SK-N-DZ (cell line): Measurements from ENCODE around the gene STXBP3.
"Not testable (repeated sequence)": the region's sequence is repeated elsewhere in the genome, so short reads cannot be mapped to it uniquely, and the experiment has no call there.

ENCODE experiments used
- DNase-seq: peaks from one replicate; pipeline ENCODE4 v3.0.0-alpha.2; 2015; ENCODE audit warnings: low spot score

The STXBP3 gene

DNA sequence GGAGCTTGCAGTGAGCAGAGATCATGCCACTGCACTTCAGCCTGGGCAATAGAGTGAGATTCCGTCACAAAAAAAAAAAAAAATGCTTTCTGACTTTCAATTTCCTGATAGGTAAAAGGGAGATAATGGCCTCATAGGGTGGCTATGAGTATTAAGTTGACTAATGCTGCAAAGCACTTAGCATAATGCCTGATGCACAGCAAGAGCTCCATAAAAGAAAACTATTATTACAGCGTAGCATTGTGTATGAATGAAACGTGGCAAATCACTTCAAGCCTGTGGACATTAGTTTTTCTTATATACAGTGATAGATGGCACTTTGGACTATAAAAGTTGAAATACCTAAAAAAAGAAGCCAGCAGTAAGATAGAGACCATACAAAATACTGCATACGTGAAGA lies 17.0 kb upstream of the STXBP3 start:
- DNase-seq, result no peak

DNA sequence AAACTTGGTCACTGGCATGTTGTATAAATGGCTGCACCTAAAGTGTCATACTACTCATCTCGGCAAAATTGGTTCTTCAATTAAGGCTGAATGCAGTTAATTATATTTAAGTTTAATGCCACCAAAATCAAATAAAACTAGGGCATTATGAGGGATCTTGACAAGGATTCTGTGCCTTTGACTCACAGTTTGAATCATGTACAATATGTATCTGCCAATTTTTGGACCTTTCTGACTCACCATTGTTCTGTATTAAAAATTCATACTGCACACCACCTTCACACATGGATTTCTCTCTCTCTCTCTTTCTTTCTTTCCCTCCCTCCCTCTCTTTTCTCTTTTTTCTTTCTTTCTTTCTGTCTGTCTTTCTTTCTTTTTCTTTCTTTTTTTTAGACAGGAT lies 14.1 kb upstream of the STXBP3 start:
- no peak for DNase-seq

DNA sequence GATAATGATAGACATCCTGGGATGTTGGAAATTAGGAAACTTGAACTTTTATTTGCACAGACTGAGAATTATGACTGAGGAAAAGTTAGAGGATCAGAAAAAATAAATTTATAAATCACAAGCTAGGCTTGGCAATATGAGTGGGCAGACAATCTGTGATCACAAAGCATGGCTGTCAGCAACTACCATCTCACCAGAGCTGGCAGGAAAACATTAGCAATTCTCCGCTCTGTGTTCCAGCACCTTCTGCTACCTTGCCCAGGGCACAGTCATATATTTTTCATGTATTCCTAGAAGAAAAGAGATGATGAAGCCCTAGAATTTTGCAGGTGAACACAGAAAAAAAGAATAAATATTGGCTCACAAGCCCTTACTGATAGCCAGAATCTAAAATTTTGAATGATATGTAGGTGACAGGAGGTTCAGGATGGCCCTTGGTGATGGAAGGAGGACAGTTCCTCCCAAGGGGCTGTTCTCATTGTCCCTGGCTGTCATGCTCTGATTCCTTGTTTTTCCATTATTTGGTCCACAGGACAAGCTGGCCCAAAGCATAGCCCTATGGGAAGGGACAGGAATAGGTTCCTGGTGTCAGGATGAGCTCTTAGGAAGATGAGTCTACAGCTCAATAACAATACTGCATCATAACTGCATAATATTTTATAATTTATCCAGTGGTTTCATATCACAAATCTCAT lies 12.2 kb upstream of the STXBP3 start:
- no peak for DNase-seq

DNA sequence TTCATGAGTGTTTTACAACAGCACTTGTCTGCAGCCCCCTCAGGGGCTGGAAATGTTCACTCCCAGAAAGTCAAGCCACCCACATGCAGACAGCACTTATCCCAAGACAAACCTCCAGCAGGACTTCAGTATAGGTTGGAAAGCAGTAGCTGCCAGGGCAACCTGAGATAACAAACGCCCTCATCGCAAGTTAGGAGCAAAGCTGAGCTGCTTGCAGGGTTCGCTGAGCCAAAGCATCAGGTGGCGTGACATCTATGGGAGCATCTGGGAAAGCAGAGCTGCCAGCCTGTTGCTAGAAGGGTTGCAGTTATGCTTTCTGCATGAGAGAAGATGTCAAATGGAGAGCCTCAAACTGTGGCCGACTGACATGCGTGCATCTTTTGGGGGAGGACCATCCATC lies 4.2 kb upstream of the STXBP3 start:
- DNase-seq, result no peak

DNA sequence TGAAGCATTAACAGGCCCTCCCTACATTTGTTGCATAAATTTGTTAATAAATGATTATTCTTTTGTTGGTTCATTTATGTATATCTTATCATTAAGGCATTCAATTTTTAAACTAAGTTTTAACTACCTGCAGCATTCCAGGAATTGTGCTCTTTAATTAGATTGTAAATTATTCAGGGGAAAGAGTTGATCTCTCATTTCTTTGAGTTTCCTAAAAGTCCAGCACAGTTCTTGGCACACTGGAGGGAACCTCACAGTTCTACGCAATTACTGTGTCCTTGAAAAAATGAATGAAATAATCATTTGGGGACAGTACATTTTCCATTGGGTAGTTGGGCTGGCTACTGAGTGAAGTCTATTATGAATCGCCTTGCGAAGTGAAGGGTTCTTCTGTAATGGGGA lies 493 bp upstream of the STXBP3 start:
- DNase-seq, result no peak

DNA sequence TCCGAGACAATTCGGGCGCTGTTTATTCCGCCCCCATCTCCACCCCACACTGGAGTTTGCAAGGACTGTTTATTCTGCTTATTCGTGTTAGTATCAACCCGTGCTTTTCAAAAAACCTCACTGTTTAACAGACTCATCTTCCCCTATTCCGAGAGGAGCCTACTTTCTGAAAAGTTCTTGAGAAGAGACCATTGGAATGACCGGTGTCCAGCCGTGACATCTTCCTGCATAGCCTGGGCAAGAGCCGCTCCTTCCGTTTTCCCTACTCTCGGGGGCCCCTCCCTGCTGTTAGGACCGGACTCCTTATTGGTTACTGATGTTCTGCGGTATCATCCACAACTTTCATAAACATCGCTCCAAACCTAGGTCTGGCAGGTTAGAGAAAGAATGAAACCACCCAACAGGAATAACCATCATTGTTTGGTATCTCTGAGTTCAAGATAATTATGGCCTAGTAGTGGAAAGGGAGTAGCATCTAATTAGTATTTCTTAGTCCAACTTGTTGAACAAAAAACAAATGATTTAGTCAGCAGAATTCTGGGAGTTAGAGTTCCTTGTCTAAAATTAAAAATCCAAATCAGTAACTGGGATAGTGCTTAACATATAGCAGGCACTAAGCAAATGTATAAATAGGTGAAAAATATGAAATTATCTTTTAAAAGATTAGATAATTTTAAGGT lies 837 bp downstream of the STXBP3 start:
- peak; percentile 80 for DNase-seq

DNA sequence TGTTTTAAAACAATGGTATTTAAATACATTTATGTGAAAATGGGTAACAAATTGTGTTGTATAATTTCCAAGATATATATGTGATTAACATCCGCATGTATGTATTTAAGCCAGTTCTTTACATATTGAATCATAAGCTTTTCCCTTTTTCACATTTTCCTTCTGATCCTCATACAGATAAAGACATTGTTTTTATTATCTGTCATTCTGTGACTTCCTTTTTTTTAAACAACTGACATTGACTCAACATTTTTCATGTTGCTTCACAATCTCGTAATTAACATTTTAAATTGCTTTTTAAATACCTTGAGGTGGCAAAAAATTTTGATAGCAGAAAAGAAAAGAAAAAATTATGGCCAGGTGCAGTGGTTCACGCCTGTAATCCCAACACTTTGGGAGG lies 1.4 kb downstream of the STXBP3 start:
- no peak for DNase-seq

DNA sequence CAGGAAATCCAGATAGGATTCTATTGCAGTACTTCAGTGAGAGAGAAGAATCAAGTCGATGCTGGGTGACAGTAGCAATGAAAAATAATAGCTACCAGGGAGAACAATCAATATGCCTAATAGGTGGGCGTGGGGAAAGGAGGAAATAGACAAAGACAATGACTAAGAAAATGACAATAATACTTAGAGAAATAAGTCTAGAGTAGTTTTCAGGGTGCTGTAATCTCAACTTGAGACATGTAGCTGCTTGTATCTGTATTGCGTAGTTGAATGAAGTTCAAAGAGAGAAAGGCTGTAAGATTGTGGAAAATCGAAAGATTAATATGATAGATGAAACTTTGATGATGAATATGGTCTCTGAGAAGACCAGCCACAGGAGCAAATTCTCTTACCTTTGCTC lies 2.6 kb downstream of the STXBP3 start:
- DNase-seq, result no peak

DNA sequence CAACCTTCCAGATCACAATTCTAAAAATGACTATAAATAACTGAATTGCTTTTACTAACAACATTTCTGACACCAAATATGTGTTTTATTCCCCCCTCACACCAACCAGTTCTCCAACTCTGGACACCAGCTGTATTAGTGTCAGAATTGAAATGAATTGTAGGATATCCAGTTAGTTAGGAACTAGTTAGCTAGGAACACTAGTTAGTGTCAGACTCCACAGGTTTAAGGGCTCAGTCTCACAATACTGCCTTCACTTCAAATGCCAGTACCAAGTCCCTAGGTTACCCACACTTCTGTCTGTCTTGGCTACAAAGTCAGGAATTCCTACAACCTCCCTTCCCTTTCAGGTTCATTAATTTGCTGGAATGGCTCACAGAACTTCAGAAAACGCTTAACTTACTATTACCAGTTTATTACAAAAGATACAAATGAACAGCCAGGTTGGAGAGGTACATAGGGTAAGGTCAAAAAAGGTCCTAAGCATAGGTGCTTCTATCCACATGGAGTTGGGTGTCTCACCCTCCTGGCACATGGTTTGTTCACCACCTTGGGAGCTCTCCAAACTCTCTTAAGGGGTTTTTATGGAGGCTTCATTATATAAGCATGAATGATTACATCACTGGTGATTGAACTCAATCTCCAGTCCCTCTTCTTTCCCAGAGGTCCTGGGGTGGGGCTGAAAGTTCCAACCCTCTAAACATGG lies 4.2 kb downstream of the STXBP3 start:
- no peak for DNase-seq

DNA sequence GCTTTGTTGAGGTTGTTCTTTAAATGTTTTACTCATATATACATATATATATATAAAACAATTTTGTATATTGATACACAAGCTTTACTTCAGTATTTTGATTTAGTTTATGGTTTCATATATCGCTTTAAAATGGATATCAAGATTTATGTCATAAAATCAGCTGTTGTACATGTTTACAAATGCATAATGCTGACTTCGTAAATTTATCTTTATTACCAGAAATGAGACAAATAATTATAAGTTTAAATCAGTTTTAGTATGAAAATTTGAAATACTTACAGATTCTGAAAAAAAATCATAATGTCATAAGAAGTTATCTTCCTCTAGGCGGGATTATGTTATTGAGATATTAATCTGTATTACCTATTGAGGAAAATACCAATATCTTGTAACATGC lies 6.9 kb downstream of the STXBP3 start:
- no peak for DNase-seq

DNA sequence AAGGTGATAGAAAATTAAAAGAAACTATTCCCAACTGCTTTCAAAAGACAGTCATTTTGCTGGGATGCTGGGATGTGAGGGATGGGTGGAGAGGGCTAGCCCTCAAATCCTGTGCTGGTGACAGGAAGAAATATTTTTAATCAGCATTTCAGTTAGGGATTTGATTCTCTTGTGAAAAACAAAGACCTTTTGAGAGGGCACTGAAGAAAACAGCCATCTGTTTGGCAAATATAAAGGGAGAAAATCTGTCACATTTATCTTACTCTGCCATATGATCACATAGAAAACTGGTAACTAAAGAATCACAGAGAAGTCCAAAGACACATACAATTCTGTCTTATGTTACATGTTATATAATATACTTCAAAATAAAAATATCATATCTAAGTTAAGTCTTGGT lies 12.3 kb downstream of the STXBP3 start:
- no peak for DNase-seq

DNA sequence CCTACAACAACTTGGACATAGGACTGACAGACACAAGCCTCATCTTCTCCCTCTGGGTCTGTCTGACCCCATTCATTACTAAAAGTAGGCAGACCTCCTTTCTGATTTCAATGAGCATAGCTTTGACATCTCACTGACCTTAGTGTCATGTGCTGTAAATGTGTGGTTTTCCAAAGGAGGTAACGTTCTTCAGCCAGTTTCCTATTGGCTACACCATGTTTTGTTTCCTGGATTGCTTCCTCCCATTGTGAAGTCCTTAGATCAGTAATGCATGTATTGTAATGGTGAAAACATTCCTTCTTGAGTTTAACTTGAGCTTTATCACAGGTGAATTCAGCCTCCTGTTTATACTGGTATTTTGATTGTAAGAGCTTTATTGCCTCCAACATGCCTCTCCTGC lies 20.6 kb downstream of the STXBP3 start:
- no peak for DNase-seq

DNA sequence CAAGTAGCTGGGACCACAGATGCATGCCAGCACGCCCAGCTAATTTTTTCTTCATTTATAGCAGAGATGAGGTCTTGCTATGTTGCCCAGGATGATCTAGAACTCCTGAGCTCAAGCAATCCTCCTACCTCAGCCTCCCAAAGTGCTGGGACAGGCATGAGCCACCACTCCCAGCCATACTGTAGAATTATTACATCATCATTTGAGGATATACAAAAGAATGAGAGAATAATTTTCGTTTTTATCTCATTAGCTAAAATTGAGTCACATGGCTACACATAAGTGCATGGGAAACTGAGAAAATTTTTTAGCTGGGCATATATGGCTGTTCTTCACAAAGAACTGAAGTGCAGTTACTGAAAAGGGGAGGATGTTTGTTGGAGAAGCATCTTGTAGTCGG lies 21.2 kb downstream of the STXBP3 start:
- no peak for DNase-seq

DNA sequence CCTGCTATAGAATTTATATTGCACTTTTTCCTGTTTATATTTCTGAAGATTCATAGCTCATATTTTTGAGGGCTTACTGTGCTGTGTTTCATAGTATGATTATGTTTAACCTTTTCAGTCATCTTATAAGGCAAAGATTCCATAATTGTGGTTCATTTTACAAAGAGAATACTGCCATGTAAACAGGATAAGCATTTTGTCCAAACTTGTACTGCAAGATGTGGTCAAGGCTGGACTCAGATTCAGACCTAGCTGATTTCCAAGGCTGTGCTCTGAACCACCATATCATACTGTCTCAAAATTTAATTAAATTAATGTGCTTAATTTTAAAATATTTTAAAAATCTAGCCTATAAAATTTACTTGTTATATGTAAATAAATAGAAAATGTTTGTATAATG lies 31.4 kb downstream of the STXBP3 start:
- DNase-seq, result no peak

DNA sequence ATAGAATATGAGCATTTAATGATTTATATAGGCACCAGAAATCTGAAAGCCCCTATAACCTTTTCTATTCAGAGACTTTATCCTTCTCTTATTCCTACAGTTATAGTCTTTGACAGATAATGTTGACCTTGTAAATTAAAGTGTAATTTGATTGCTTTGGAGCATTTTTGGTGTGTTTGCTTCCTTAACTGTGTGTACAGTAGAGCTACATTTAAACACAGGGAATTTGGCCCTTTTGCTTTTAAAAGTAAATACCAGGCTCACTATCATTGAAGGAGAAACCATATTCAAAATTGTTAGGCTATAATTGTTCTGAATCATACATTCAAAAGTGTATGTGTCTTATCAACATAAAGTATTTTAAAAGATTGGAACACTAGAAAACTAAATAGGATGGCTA lies 33.0 kb downstream of the STXBP3 start:
- DNase-seq, result no peak

DNA sequence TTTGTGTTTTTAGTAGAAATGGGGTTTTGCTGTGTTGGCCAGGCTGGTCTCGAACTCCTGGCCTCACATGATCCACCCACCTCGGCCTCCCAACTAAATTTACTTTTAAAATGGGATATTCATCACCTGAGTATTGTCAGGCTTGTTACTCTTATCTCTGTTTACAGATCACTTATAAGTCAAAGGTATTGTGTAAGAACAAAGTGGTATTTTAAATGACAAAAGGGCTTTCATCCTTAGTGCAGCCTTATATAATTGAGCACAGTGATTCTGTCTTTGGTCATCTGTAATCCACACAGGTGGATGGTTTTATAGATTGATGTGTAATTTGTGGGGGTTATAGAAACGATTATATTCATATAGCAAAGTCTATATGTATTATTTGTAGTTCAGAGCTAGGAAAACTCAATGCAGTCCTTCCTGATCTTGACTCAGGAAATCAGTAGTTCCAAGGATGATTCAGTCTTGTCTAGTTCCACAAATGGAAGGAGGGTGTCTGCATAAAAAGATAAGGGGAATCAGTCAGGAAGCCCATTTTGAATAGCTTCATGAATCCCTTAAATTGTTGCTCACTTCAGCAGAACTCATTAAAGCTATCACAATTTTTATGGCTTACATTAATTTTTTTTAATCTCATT lies 34.6 kb downstream of the STXBP3 start:
- DNase-seq, result no peak

DNA sequence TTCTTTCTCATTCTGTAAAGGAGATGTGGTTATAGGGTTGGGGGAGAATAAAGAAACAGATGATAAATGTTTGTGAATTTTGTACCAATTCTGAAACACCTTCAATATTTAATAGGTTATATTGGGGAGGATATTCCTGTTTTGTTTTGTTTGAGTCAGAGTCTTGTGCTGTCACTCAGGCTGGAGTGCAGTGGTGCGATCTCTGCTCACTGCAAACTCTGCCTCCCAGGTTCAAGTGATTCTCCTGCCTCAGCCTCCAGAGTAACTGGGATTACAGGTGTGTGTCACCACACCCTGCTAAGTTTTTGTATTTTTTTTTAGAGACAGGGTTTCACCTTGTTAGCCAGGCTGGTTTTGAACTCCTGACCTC lies 35.1 kb downstream of the STXBP3 start:
- not testable (repeated sequence) for DNase-seq

DNA sequence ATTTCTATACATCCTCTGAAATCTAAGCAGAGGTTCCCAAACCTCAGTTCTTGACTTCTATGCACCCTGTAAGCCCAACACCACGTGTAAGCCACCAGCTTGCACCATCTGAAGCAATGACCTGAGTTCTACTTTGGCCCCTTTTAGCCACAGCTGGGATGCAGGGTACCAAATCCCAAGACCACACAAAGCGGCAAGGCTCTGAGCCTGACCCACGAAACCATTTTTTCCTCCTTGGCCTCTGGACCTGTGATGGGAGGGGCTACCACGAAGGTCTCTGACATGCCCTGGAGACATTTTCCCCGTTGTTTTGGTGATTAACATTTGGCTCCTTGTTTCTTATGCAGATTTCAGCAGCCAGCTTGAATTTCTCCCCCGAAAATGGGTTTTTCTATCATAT lies 38.8 kb downstream of the STXBP3 start:
- no peak for DNase-seq

DNA sequence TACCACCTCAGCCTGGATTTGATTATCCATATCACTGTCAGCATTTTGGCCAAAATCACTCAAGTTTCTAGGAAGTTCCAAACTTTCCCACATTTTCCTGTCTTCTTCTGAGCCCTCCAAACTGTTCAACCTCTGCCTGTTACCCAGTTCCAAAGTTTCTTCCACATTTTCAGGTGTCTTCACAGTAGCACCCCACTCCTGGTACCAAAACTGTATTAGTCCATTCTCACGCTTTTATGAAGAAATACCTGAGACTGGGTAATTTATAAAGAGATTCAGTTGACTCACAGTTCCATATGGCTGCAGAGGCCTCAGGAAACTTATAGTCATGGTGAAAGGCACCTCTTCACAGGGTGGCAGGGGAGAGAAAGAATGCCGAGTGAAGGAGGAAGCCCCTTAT lies 39.4 kb downstream of the STXBP3 start:
- DNase-seq, result no peak

DNA sequence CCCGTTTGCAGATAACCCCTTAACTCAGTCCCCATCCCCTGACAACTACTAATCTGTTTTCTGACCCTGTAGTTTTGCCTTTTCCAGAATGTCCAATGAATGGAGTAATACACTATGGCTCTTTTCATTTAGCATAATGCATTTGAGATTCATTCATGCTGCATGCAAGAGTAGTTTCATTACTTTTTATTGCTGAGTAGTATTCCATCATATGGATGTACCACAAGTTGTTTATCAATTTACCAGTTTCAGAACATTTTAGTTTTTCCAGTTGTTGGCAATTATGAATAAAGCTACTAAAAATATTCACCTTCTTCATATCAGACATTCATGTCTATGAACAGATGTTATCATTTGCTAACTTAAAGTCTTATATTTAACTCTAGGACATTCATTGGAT lies 45.3 kb downstream of the STXBP3 start:
- DNase-seq, result no peak

DNA sequence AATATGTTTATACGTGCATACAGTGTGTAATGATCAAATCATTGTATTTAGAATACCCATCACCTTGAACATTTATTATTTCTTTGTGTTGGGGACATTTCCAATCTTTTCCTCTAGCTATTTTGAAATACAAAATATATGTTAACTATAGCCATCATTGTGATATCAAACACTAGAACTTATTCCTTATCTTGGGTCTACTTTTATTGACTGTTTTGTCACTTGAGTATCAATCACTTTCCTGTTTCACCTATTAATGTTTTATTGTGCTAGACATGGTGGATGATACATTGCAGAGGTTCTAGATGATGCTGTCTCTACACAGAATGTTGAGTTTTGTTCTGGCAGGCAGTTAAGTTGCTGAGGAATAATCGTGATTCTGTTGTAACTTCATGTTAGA lies 45.9 kb downstream of the STXBP3 start:
- no peak for DNase-seq

DNA sequence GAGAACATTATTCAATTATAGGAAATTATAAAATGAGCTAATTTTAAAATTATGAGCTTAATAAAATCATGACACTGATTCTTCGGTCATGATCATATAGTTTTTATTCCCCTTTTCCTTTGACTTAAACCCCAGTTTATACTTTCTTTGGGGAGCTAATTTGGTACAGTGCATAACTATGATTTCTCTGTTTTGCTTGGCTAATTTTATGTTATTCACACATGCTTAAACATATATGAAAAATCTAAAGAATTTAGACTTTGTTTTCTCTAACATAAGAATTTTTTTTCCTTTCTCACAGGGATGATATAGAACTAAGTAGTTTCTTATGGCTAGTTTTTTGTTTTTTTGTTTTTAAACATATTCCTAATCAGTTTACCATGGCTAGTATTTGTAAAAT lies 52.5 kb downstream of the STXBP3 start:
- DNase-seq, result no peak

DNA sequence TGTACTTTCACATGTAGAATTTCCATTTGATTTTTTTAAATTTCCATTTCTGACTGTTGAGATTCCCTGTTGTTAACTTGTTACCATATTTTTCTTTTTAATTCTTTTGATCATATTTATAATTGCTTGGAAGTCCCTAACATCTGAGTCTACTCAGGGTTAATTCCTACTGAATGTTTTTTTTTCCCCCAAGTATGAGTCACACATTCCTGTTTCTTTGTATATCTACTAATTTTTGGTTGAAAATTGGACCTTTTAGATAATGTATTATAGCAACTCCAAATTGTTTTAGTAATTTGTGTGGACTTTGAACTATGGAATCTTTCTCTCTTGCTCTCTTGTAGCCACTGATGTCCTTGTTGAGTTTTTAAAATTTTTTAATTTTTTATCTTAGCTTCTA lies 54.6 kb downstream of the STXBP3 start:
- no peak for DNase-seq
